Measurements from ENCODE around the gene FYTTD1.
"Not testable (repeated sequence)": the region's sequence is repeated elsewhere in the genome, so short reads cannot be mapped to it uniquely, and the experiment has no call there.

The FYTTD1 gene, protein sequence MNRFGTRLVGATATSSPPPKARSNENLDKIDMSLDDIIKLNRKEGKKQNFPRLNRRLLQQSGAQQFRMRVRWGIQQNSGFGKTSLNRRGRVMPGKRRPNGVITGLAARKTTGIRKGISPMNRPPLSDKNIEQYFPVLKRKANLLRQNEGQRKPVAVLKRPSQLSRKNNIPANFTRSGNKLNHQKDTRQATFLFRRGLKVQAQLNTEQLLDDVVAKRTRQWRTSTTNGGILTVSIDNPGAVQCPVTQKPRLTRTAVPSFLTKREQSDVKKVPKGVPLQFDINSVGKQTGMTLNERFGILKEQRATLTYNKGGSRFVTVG

DNA sequence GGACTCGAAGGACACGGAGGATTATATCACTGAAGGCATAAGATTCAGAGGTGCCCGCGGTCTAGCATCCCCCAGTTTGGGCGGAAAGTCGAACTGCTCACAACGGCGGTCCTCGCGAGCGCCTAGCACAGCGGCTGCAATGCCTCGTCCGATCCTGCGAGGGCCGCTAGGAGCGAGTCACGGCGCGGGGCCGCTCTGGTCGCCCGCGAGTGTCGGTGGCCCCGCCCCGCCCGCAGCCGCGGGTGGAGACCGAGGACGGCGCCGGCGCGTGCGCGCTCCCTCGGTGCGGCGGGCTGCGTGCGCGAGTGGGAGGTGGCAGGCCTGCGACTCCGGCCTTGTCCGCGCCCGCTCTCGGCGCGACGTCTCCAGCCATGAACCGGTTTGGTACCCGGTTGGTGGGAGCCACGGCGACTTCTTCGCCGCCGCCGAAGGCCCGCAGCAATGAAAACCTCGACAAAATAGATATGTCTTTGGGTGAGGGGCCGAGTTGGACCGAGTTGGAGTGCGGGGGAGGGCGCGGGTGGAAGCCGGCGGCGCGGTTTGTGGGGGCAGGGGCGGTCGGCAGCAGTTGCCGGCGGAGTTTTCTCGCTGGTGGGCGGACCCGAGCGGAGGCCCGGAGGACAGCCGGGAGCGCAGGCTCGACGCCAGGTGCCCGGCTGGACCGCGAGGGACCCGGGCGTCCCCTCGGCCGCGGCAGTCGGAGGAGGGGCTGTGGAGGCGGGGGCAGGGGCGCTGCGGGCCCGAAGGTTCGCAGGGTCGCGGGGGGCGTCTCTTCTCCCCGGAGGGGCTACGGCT, at the start of gene FYTTD1:
Gene FYTTD1, plus strand, starts transcription at position 283 of the 795 bp plus-strand sequence. Its CDS starts 89 bp downstream, at position 372.
- DNase-seq = peak; percentile 93

DNA sequence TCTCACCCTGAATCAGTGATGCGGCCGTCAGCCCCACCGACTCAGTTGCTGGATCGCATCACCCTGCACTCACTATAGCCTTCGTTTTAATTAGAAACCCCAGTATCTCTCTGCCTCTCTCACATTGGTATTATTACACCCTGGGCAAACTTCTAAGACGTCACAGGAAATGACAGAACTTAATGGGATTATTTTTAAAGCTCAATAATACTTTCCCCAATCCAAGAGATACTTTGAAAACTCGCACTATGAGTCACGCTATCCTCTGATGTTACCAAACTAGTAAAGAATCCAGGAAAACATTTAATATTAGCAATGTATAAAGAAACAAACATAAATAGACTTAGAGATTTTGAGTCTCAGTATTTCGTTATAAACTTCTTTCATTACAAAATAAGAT, 49.6 kb upstream of the FYTTD1 start:
- no peak for DNase-seq

DNA sequence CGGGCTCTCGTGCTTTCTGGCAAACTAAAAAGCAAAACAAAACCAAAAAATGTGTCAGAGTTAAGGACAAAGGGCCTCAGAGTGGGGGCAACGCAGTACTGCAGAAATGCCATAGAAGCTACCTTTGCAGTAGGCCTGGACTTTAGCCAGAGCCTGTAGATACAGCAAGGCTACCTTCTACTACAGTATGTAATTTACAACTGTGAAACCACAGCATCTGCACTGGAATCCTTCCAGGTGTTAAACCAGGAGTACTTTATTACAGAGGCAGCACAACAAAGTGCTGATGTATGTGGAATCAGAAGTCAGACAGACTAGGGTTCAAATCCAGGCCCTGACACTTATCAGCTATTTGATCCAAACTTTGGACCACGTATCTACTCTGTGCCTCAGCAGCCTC, 47.8 kb upstream of the FYTTD1 start:
- no peak for DNase-seq

DNA sequence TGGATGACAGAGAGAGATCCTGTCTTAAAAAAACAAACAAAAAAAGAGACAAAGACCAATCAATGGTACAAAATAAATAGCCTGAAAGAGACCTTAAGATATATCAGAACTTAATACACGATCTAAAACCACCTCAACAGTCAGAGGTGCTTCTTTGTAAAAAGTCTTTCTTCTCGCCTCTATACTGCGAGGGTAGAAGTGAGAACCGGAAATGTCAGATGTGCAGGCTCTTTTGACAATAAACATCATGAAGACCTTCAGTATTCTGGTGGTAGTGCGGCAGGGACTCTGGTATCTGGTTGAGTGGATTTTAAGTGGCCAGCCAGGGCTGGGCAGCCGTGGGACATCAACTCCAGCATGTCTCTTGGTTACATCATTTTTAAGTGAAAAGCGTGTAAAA, 43.0 kb upstream of the FYTTD1 start:
- no peak for DNase-seq

DNA sequence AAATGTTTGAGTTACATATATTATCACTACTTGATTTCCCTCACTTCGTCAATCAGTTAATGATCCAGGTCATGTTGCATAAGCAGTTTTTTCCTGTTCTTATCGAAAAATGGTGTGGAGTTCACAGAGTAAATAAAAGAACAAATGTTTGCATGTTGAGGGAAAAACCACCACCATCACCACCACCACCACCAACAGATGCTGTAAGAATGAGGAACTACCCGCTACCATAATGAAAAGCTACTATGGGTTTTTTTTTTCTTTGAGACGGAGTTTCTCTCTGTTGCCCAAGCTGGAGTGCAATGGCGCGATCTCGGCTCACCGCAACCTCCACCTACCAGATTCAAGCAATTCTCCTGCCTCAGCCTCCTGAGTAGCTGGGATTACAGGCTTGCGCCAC, 40.5 kb upstream of the FYTTD1 start:
- DNase-seq = no peak

DNA sequence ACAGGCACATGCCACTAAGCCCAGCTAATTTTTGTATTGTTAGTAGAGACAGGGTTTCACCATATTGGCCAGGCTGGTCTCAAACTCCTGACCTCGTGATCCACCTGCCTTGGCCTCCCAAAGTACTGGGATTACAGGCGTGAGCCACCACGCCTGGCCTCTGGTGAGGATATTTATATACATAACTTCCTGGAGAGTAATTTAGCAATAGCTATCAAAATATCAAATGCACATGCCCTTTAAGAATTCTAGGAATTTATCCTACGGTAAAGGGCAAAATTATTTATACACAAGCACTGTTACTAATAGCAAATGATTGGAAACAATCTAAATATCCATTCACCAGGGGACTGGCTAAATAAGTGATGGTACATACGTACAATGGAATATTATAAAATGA, 38.7 kb upstream of the FYTTD1 start:
- not testable (repeated sequence) for DNase-seq

DNA sequence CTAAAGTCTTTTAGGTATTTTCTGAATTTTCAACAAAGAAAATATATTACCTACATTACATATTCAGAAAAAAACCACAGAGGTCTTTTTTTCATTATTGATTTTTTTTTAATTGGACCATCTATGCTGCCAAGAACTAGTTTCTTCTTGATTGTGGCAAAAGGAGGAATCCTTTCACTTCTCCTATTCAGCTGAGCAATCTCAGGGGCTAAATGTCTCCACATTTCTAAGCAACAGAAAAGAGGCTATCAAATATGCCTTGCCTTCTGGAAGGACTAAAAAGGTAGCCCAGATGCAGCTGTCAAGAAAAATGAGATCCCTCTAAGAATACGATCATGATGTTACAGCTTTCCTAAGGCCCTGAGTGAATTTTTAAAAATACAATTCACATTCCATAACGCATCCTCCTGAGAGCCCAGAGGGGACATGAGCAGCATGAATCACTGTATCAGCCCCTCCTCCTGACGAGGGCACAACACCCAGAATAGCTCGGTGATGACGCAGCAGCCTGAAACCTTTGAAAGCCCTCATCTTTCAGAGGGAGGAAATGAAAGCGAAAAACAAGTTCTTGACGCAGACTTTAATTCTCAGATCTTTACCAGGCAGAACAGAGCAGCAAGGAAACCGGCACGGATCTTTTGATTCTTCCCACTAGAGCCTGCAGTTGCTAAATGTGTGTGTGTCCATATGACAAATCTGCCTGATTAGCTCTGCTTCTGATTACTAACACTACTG, 37.5 kb upstream of the FYTTD1 start:
- DNase-seq = peak; percentile 41

DNA sequence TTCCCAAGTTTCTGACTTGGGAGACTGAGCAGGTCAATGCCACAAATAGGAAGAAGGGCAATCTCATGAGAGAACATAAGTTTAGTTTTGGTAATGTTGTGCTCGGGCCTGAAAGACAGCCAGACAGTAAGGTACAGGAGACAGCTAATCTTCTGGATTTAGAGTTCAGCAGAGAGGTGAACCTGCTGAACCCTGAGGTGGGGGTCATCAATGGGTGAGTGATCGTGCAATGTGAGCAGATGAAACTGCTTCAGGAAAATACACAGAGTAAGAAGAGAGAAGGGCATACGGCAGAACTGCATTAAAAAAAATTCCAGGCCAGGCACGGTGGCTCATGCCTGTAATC, 36.2 kb upstream of the FYTTD1 start:
- DNase-seq = no peak

DNA sequence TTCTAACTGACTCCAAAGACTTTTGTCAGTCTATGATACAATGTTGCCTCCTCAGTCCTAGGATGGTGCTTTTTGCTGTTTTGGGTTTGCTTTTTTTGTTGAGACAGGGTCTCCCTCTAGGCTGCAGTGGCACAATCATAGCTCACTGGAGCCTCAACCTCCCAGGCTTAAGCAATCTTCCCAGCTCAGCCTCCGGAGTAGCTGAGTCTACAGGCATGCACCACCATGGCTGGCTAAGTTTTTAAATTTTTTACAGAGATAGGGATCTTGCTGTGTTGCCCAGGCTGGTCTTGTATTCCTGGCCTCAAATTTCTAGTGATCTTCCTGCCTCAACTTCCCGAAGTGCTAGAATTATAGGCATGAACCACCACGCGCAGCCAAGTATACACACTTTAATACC, 35.4 kb upstream of the FYTTD1 start:
- DNase-seq = no peak

DNA sequence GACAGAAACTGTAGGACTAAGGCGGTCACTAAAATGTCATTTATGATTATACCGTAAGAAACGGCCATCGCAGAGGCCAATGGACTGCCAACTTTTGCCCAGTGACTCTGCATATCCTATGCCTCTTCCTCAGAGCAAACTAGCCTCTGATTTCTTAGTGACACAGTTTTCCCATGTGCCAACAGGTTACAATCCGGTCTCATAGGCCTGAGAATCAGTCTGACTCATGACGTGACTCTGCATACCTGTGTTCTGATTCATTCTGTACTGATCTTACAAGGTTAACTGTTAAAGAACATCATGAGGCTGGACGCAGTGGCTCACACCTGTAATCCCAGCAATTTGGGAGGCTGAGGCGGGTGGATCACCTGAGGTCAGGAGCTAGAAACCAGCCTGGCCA, 30.8 kb upstream of the FYTTD1 start:
- DNase-seq = no peak

DNA sequence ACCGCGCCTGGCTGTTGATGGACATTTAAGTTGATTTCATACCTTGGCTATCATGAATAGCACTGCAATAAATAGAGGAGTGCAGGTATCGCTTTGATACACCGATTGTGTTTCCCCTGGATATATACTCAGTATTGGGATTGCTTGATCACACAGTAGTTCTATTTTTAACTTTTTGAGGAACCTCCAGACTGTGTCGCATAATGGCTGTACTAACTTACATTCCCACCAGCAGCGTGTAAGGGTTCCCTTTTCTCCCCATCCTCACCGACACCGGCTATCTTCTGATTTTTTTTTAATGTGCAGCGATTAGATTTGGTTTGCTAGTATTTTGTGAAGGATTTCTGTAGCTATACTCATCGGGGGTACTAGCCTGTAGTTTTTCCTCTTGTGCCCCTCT, 29.0 kb upstream of the FYTTD1 start:
- DNase-seq = no peak

DNA sequence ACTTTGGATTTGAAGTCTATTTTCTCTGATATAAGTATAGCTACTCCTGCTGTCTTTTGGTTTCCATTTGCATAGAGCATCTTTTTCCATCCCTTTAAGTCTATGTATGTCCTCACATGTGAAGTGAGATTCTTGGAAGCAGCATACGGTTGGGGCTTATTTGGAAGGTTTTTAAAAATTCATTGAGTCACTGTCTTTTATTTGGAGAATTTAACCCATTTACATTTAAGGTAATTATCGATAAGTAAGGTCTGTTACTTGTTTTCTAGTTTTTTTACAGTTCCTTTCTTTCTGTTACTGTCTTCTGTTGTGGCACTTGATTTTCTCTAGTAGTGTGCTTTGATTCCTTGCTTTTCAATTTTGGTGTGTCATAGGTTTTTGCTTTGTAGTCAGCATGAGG, 26.9 kb upstream of the FYTTD1 start:
- DNase-seq = no peak

DNA sequence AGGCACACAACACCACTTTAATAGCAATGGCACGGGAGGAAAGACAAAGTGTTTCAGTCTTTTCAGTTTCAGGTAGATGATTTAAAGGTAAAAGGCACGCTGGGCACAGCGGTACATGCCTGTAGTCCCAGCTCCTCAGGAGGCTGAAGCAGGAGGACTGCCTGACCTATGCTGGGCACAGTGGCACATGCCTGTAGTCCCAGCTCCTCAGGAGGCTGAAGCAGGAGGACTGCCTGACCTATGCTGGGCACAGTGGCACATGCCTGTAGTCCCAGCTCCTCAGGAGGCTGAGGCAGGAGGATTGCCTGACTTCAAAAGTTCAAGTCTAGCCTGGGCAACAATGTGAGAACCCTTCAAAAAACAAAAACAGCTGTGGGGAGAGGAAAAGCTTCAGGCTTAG, 21.8 kb upstream of the FYTTD1 start:
- not testable (repeated sequence) for DNase-seq

DNA sequence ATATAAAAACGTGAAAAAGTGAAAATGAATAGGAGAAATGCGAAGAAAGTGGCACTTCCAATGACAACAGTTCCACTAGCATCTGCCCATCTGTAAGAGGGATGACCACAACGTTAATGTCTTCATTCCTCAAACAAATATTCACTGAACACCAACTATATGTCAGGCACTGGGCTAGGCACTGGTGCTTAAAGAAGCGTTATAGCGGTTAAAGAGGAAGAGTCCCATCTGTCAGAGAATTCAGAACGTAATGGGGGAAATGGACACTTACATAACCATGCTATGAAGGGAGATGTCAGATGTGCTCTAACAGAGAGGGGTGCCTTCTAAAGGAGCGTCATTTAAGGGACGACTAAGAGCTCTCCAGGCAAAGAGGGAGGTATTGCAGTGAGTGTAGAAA, 21.2 kb upstream of the FYTTD1 start:
- no peak for DNase-seq

DNA sequence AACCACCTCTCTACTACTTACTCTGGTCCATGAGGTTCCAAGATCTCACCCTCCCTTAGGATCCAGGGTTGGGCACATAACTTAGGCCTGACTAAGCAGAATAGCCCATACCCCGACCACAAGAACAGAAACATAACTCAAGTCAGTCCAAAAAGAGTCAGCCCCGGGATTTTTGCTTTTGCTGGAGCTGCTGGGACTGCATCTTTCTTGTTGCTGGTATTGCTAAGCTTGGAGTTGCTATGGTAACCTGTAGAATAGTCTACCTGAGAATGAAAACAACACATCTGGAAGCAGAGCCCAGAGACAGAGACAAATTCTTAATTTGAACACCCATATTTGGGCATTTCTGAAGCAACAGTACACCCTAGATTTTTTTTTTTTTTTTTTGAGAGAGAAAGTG, 19.5 kb upstream of the FYTTD1 start:
- no peak for DNase-seq

DNA sequence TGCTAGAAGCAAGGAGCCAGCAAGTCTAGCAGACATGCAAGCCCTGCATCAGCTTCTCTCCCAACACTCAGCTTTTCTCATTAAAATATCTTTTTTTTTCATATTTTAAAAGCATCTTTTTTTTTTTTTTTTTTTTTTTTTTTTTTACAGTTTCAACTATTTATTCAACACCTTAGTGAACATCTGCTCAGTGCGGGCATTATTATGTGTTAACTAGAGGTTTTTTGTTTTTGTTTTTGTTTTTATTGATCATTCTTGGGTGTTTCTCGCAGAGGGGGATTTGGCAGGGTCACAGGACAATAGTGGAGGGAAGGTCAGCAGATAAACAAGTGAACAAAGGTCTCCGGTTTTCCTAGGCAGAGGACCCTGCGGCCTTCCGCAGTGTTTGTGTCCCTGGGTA, 18.9 kb upstream of the FYTTD1 start:
- not testable (repeated sequence) for DNase-seq

DNA sequence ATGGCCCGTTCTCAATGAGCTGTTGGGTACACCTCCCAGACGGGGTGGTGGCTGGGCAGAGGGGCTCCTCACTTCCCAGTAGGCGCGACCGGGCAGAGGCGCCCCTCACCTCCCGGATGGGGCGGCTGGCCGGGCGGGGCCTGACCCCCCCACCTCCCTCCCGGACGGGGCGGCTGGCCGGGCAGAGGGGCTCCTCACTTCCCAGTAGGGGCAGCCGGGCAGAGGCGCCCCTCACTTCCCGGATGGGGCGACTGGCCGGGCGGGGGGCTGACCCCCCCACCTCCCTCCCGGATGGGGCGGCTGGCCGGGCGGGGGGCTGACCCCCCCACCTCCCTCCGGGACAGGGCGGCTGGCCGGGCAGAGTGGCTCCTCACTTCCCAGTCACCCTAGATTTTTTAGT, 18.2 kb upstream of the FYTTD1 start:
- DNase-seq = not testable (repeated sequence)

DNA sequence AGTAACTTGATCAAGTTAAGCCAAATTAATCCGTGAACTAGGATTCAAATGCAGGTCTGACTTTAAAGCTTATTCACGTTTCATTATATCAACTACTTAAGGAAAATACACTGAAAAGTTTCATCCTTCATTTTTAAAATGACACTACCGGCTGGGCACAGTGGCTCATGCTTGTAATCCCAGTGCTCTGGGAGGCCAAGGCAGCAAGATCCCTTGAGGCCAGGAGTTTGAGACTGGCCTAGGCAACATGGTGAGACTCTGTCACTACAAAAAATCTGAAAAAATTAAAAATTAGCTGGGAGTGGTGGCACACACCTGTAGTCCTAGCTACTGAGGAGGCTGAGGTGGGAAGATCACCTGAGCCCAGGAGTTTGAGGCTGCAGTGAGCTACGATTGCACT, 16.6 kb upstream of the FYTTD1 start:
- no peak for DNase-seq

DNA sequence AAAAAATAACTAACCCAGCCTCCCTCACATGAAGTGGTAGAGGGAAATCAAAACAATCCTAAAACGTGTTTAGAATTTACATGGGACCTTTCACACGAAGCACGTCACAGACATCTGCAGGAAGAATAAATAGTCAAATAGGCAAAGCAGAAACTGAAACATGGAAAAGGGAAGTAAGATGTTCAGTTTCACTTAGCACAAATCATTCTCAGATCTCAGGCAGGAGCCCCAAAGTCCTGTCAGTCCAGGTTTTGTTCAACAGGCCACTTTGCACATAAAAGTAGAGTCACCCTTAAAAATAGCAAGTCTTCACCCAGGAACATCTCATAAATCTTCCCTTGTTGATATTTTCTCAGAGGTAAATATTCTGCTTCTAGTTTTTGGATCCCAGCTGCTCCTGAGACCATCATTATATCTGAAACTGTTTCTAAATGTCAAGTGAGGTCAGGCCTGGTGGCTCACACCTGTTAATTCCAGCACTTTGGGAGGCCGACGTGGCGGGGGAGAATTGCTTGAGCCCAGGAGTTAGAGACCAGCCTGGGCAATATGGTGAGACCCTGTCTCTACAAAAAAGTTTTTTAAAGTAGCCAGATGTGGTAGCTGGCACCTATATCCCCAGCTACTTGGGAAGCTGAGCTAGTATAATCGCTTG, 14.9 kb upstream of the FYTTD1 start:
- DNase-seq = no peak

DNA sequence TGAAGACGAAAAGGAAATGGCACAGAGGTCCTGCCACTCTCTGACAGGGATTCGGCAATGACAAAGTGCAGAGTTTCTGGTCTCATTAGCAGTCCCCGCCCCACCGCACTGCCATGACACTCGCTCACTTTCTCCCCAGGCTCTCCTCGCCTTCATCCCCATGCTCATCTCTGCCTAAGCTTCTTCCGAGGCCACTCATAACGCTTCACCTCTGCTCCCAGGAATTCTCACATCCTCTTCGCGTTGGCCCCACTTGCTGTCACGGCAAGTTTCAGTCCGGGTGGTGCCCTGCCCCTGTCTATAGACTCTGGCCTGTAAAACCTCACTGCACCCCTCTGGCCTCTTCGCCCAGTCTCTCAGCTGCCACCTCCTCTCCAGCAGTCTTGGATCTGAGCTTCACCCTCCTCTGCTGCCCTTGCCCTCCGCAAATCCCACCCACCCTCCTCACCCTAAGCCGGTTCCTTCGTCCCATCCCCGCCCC, 13.6 kb upstream of the FYTTD1 start:
- peak; percentile 47 for DNase-seq

DNA sequence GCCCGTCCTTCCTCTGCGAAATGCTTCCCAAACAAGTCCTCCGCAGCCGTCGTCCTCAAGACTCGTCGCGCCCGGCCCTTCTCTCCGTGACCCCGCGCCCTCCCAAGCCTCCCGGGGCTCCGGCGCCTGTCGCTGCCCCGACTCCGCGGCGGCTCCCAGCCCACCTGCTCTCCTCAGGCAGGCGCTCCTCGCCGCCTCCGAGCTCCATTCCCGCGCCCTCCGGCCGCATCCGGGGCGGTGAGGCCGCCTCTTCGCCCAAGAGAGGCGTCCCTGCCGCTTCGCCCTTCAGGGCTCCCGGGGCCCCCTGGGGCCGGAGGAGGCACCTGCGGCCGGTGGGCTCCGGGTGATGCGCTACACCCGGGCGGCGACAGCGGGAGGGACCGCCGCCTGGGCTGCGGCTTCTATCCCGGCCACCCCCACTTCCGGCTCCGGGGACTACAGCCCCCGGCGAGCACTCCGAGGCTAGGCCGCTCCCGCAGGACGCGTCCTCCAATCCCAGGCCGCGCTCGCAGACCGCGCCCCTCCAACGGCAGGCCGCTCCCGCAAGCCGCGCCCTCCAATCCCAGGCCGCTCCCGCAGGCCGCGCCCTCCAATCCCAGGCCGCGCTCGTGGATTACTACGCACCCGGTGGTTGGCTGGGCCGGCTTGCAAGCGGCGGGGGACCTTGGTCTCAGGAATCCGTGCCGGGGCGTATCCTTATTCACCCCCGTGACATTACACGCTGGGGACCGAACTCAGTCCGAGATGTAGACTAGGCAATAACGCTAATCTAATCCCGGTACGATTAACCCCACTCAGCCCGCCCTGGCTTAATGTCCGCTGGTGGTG, 13.0 kb upstream of the FYTTD1 start, which contains the start of gene RUBCN:
Gene RUBCN, minus strand, starts transcription at position 414 of the 828 bp plus-strand sequence. Its CDS starts 185 bp downstream, at position 229.
- DNase-seq = peak; percentile 97

DNA sequence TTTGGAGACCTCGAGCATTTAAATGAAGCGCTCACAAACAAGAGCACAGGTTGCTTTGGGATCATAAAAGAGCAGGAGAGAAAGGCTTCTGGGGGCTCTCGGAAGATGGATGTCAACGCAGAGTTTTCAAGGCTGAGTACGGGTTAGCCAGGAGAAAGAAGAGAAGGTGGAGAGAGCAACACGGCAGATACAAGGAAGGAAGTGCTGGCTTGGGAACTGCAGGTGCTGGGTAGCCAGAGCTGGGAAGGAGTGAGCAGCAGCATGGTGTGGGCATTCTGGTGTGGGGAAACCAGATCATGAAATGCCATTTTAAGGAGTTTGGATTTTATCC, 12.4 kb upstream of the FYTTD1 start:
- no peak for DNase-seq
